PC-9 (cell line): ENCODE results near the gene WDR37. TPM values are rescaled to one million over a fixed set of nuclear protein-coding genes. Genes with fewer than 3 reads are reported as not detected.

Experiments used
- BruUV-seq: library from RNA; stranded (reverse); fragments of 400-500 nt; replicated peaks from 2 replicates; lab custom pipeline; 2021; lab: Mats Ljungman, UMichigan
- CTCF ChIA-PET: fragments of 300-600 bp; sonication (Branson Sonifier 250); formaldehyde crosslinking; loops from one replicate; lab custom pipeline; 2022; ENCODE audit warnings: antibody characterized with exemption; lab: Charles Lee
- POLR2A ChIA-PET: fragments of 300-600 bp; sonication (Branson Sonifier 250); formaldehyde crosslinking; loops from one replicate; lab custom pipeline; 2022; ENCODE audit warnings: antibody characterized with exemption; ENCODE audit not compliant: unreplicated experiment; lab: Charles Lee
- DNase-seq, 2 experiments: peaks; one replicate each; pipeline versions ENCODE4 v3.0.0 to v3.0.0-alpha.2; 2015 to 2022; ENCODE audit warnings: mixed read lengths in 1 of 2
- H2AFZ ChIP-seq: fragments of 200-600 bp; sonication (generic); 2 replicates; pipeline ENCODE4 v1.8.1; 2017; ENCODE audit warnings: antibody characterized with exemption
- H3F3A ChIP-seq: fragments of 200-600 bp; sonication (generic); 2 replicates; pipeline ENCODE4 v1.8.1; 2017; ENCODE audit warnings: antibody characterized with exemption, mild to moderate bottlenecking, low read depth; ENCODE audit not compliant: insufficient read depth
- H3K27ac ChIP-seq: fragments of 200-600 bp; sonication (generic); 2 replicates; pipeline ENCODE4 v1.6.1; 2016; ENCODE audit warnings: mixed run types
- H3K27me3 ChIP-seq: fragments of 200-600 bp; sonication (generic); 2 replicates; pipeline ENCODE4 v1.6.1; 2016; ENCODE audit warnings: low read depth, mixed run types; ENCODE audit not compliant: insufficient read depth
- H3K36me3 ChIP-seq: fragments of 200-600 bp; sonication (generic); 2 replicates; pipeline ENCODE4 v1.6.1; 2016; ENCODE audit warnings: low read depth, mixed run types
- H3K4me1 ChIP-seq: fragments of 200-600 bp; sonication (generic); replicated peaks from 2 replicates; pipeline ENCODE4 v1.6.1; 2016; ENCODE audit warnings: mixed run types; ENCODE audit not compliant: insufficient read depth
- H3K4me2 ChIP-seq: fragments of 200-600 bp; sonication (generic); 2 replicates; pipeline ENCODE4 v1.6.1; 2017; ENCODE audit warnings: mixed run types
- H3K4me3 ChIP-seq: fragments of 200-600 bp; sonication (generic); 2 replicates; pipeline ENCODE4 v1.6.1; 2016; ENCODE audit warnings: mixed run types
- H3K79me2 ChIP-seq: fragments of 200-600 bp; sonication (generic); 2 replicates; pipeline ENCODE4 v1.6.1; 2017; ENCODE audit warnings: low read depth, mixed run types
- H3K9me2 ChIP-seq: fragments of 200-600 bp; sonication (generic); 2 replicates; pipeline ENCODE4 v1.8.1; 2017; ENCODE audit warnings: mild to moderate bottlenecking; ENCODE audit not compliant: insufficient read depth
- H3K9me3 ChIP-seq: fragments of 200-600 bp; sonication (generic); 2 replicates; pipeline ENCODE4 v1.8.1; 2016; ENCODE audit warnings: low read depth; ENCODE audit not compliant: insufficient read depth
- H4K20me1 ChIP-seq: fragments of 200-600 bp; sonication (generic); 2 replicates; pipeline ENCODE4 v1.8.1; 2017; ENCODE audit not compliant: insufficient read depth
- CTCF ChIP-seq: fragments of 200-600 bp; sonication (generic); conservative IDR thresholded peaks from 2 replicates; pipeline ENCODE4 v1.6.1; 2017; ENCODE audit warnings: mixed run types, antibody characterized with exemption, mild to moderate bottlenecking, moderate library complexity
- EZH2 ChIP-seq: fragments of 200-600 bp; sonication (generic); IDR thresholded peaks from 2 replicates; pipeline ENCODE4 v1.8.0; 2017; ENCODE audit warnings: antibody characterized with exemption, low read depth
- intact Hi-C: fragments of 100-400 bp; cut with micrococcal nuclease; formaldehyde crosslinking; loops from one replicate; pipeline ENCODE4 v1.10.0; 2022; ENCODE audit not compliant: unreplicated experiment
- total RNA-seq: library from RNA; stranded (reverse); gene quantifications from 2 replicates; pipeline ENCODE4 v1.2.3, GENCODE V29; 2021

WDR37 gene
- total RNA-seq, 1 experiment from 2014 or later, result 12.3 TPM

DNA sequence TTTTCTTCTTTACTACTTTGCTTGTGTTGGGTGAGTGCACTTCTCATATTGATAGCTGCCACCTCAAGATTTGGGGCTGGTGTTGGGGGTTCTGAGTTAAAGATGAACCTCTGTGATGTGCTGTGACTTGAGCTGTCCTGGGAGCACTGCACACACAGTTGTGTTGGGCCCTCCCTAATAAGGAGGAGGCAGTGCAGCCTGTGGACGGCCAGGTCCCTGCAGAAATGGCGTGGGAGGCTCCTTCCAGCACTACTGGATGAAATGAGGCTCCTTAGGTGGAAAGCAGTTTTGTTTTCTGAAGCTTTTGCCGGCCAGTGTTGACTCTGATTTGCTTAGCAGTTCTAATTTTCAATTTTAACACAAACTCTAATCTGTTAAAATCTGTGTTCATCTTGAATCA, 44.0 kb downstream of the WDR37 start:
- no TSS peak for BruUV-seq
- Histone ChIP-seq H4K20me1 (no peaks in the 10 kb centered on the region), H2AFZ (no peak overlapping the region), H3K4me1 (no peaks in the 10 kb centered on the region), H3K4me2 (no peak overlapping the region), H3K9me3 (no peaks in the 10 kb centered on the region), H3K27ac (no peak overlapping the region), H3K79me2 (no peaks in the 10 kb centered on the region), H3K9me2 (no peaks in the 10 kb centered on the region), H3K27me3 (no peaks in the 10 kb centered on the region), H3K4me3 (no peak overlapping the region), H3F3A (no peaks in the 10 kb centered on the region), H3K36me3 (no peaks in the 10 kb centered on the region)
- POLR2A ChIA-PET, result no interaction called here
- CTCF ChIA-PET, result no interaction called here
- intact Hi-C loops, result no loop called here
- TF ChIP-seq EZH2 (no peak), CTCF (no peak)
- no peak for DNase-seq

GRCh38 chr10:1100691-1101368, 44.6 kb downstream of the WDR37 start:
- Histone ChIP-seq H4K20me1 (no peaks in the 10 kb centered on the region), H3K4me1 (no peaks in the 10 kb centered on the region), H3K79me2 (no peaks in the 10 kb centered on the region), H3K27ac (no peak overlapping the region), H3K9me2 (no peaks in the 10 kb centered on the region), H3K27me3 (no peaks in the 10 kb centered on the region), H3K36me3 (no peaks in the 10 kb centered on the region), H3K4me3 (no peak overlapping the region), H2AFZ (no peak overlapping the region), H3K4me2 (no peak overlapping the region), H3F3A (no peaks in the 10 kb centered on the region), H3K9me3 (no peaks in the 10 kb centered on the region)
- no peak for DNase-seq
- CTCF ChIA-PET, result no interaction called here
- TF ChIP-seq EZH2 (no peak), CTCF (no peak)
- BruUV-seq, result no TSS peak
- intact Hi-C loops, result no loop called here
- POLR2A ChIA-PET, result no interaction called here

DNA sequence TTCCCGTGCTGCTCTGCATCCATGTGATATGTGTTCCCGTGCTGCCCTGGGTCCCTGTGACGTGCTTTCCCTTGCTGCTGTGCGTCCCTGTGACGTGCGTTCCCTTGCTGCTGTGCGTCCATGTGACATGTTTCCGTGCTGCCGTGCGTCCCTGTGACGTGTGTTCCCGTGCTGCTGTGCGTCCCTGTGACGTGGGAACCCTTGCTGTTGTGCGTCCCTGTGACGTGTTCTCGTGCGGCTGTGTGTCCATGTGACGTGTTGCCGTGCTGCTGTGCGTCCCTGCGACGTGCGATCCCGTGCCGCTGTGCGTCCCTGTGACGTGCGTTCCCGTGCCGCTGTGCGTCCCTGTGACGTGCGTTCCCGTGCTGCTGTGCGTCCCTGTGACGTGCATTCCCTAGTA, 45.8 kb downstream of the WDR37 start:
- Histone ChIP-seq H3K36me3 (no peaks in the 10 kb centered on the region), H3K27ac (no peak overlapping the region), H3K79me2 (no peaks in the 10 kb centered on the region), H4K20me1 (no peaks in the 10 kb centered on the region), H3K9me2 (no peaks in the 10 kb centered on the region), H3F3A (no peaks in the 10 kb centered on the region), H3K4me3 (no peak overlapping the region), H3K27me3 (no peaks in the 10 kb centered on the region), H3K4me1 (no peaks in the 10 kb centered on the region), H3K4me2 (no peak overlapping the region), H3K9me3 (no peaks in the 10 kb centered on the region), H2AFZ (no peak overlapping the region)
- no peak for DNase-seq
- intact Hi-C loops, result no loop called here
- POLR2A ChIA-PET, result no interaction called here
- TF ChIP-seq CTCF (no peak), EZH2 (no peak)
- BruUV-seq, result no TSS peak
- CTCF ChIA-PET, result no interaction called here
